Measurements from ENCODE around the gene TMEM132D. TPM values are rescaled to one million over a fixed set of nuclear protein-coding genes. Genes with fewer than 3 reads are reported as not detected.

The TMEM132D gene
- polyA plus RNA-seq, 1 donor from 2014 or later, result 1.3 TPM

DNA sequence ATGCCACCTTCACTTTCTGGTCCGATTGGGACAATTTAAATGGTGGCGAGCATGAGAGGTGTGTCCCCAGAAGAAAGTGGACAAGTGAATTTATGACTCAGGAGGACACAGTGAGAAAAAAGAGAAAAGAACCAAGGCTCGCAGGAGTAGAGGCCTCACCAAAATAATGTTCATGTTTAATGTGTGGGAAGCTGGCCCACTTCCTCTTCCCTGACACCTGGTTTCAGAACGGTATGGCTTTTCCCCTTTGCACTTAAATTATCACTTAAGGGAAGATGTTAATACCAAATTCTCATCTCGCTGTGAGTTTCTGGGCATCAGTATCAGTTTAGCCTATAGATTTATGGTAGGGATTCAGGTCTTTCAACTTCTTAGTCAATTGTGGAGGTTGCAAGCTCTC is 824.1 kb downstream of the TMEM132D start:
- Histone ChIP-seq H3K27ac (ENCODE audit: low read length) (no peak overlapping the region), H2AFZ (ENCODE audit: low read depth, low read length) (no peak overlapping the region), H3F3A (ENCODE audit: insufficient read depth, low read length, poor library complexity, severe bottlenecking) (no peaks in the 10 kb centered on the region), H3K9me3 (ENCODE audit: low read length) (no peaks in the 10 kb centered on the region), H3K4me3 (ENCODE audit: low read length) (no peak overlapping the region), H3K9ac (ENCODE audit: low read length) (no peak overlapping the region), H4K20me1 (ENCODE audit: insufficient read depth) (no peaks in the 10 kb centered on the region), H3K9me2 (ENCODE audit: insufficient read depth, low read length) (no peaks in the 10 kb centered on the region), H3K36me3 (ENCODE audit: insufficient read depth, low read length) (no peaks in the 10 kb centered on the region), H3K27me3 (ENCODE audit: insufficient read depth, low read depth, low read length) (no peaks in the 10 kb centered on the region), H3K4me2 (ENCODE audit: low read length) (no peak overlapping the region), H3K79me2 (replicated peaks; ENCODE audit: insufficient read depth, low read length) (no peaks in the 10 kb centered on the region)
- TF ChIP-seq SMC3 (conservative IDR thresholded peaks at IDR 0.05; ENCODE audit: poor library complexity) (no peak), EP300 (conservative IDR thresholded peaks at IDR 0.05; ENCODE audit: poor library complexity, severe bottlenecking) (no peak), MXI1 (conservative IDR thresholded peaks at IDR 0.05; ENCODE audit: poor library complexity, severe bottlenecking) (no peak), RAD21 (conservative IDR thresholded peaks at IDR 0.05) (no peak), EZH2 (IDR thresholded peaks at IDR 0.05; ENCODE audit: borderline replicate concordance, insufficient read depth, low read length, poor library complexity, severe bottlenecking) (no peak), TAF1 (IDR thresholded peaks at IDR 0.05; ENCODE audit: low read depth) (no peak), POLR2AphosphoS5 (IDR thresholded peaks at IDR 0.05) (no peak)
- TF ChIP-seq, protein P1, sequence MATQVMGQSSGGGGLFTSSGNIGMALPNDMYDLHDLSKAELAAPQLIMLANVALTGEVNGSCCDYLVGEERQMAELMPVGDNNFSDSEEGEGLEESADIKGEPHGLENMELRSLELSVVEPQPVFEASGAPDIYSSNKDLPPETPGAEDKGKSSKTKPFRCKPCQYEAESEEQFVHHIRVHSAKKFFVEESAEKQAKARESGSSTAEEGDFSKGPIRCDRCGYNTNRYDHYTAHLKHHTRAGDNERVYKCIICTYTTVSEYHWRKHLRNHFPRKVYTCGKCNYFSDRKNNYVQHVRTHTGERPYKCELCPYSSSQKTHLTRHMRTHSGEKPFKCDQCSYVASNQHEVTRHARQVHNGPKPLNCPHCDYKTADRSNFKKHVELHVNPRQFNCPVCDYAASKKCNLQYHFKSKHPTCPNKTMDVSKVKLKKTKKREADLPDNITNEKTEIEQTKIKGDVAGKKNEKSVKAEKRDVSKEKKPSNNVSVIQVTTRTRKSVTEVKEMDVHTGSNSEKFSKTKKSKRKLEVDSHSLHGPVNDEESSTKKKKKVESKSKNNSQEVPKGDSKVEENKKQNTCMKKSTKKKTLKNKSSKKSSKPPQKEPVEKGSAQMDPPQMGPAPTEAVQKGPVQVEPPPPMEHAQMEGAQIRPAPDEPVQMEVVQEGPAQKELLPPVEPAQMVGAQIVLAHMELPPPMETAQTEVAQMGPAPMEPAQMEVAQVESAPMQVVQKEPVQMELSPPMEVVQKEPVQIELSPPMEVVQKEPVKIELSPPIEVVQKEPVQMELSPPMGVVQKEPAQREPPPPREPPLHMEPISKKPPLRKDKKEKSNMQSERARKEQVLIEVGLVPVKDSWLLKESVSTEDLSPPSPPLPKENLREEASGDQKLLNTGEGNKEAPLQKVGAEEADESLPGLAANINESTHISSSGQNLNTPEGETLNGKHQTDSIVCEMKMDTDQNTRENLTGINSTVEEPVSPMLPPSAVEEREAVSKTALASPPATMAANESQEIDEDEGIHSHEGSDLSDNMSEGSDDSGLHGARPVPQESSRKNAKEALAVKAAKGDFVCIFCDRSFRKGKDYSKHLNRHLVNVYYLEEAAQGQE (IDR thresholded peaks at IDR 0.05; ENCODE audit: borderline replicate concordance), result no peak
- TF ChIP-seq, protein P2, sequence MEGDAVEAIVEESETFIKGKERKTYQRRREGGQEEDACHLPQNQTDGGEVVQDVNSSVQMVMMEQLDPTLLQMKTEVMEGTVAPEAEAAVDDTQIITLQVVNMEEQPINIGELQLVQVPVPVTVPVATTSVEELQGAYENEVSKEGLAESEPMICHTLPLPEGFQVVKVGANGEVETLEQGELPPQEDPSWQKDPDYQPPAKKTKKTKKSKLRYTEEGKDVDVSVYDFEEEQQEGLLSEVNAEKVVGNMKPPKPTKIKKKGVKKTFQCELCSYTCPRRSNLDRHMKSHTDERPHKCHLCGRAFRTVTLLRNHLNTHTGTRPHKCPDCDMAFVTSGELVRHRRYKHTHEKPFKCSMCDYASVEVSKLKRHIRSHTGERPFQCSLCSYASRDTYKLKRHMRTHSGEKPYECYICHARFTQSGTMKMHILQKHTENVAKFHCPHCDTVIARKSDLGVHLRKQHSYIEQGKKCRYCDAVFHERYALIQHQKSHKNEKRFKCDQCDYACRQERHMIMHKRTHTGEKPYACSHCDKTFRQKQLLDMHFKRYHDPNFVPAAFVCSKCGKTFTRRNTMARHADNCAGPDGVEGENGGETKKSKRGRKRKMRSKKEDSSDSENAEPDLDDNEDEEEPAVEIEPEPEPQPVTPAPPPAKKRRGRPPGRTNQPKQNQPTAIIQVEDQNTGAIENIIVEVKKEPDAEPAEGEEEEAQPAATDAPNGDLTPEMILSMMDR (IDR thresholded peaks at IDR 0.05; ENCODE audit: poor library complexity, severe bottlenecking), result no peak

DNA sequence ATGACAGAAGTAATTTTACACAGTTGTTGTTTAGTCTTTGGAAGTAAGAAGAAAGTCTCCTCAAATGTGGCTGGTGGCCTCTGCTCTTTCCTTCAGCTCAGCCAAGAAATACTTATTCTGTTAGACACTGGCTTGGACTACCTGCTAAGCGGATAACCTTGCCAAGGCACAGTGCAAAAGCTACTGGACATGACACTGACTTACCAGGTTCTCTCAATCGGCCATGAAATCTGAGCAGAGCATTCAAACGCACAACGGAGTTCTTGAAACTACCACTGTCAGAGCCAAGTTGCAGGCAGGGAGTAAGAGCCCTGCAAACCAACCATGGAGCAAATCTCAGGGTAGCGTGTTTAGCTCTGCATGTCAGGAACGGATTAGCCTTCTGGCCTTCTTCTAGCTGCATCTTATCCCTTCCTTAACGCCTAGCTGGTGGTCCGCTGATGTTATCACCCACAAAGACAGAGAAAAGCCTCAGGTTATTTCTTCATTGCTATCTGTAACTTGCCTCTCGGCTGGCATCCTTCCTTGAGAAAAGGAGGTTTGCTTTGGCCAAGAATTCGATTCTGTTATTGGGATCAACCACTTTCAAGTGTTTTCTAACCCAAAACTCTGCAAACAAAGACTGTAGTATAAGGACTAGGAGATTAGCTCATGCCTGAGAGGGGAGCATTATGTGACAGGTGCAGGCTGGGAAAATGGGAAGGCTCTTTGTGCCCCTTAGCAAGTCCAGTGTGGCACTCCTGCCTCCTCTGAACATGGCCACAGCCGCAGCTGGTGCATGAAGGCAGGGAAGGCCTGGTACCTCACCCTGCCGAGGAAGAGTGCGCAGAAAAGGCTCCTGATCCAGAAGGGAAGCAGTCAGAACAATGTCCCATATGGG is 827.1 kb downstream of the TMEM132D start:
- Histone ChIP-seq H4K20me1 (ENCODE audit: insufficient read depth) (no peaks in the 10 kb centered on the region), H3K4me2 (ENCODE audit: low read length) (no peak overlapping the region), H3F3A (ENCODE audit: insufficient read depth, low read length, poor library complexity, severe bottlenecking) (no peaks in the 10 kb centered on the region), H3K79me2 (replicated peaks; ENCODE audit: insufficient read depth, low read length) (no peaks in the 10 kb centered on the region), H3K9me2 (ENCODE audit: insufficient read depth, low read length) (no peaks in the 10 kb centered on the region), H3K27ac (ENCODE audit: low read length) (no peak overlapping the region), H3K9ac (ENCODE audit: low read length) (no peak overlapping the region), H3K36me3 (ENCODE audit: insufficient read depth, low read length) (no peaks in the 10 kb centered on the region), H2AFZ (ENCODE audit: low read depth, low read length) (no peak overlapping the region), H3K27me3 (ENCODE audit: insufficient read depth, low read depth, low read length) (no peaks in the 10 kb centered on the region), H3K4me3 (ENCODE audit: low read length) (no peak overlapping the region), H3K9me3 (ENCODE audit: low read length) (no peaks in the 10 kb centered on the region)
- TF ChIP-seq EP300 (conservative IDR thresholded peaks at IDR 0.05; ENCODE audit: poor library complexity, severe bottlenecking), result no peak

Measured in neural cell (in vitro differentiated cells).